ENCODE results near the gene PPP1R37.

DNA sequence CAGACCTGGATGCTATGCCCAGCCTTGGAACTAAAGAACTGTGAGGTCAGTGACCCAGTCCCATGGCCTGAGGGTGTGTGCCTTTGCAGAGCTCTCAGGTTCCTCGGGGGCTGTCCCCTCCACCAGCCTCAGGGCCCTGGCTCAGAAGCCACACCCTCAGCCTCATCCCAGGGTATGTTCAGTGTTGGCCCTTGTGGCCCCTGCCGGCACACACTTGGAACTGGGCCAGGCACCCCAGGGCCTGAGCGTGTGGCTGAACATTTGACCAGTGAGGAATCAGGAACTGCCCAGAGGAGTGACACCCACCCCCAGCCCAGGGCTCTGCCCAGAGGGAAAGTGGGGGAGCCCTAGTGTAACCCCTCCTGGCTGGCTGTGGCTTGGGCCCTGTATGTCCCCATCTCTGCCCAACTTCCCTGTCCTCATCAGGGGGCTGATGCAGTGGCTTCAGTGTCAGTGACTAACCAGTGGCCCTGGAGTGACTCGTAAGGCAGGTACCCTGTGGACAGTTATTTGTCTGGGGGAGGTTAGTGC, 57.8 kb downstream of the PPP1R37 start:
- no peak for TF ChIP-seq EZH2phosphoT487 (IDR thresholded peaks at IDR 0.05; ENCODE audit: borderline replicate concordance, low read length)
- TF ChIP-seq, protein P1, sequence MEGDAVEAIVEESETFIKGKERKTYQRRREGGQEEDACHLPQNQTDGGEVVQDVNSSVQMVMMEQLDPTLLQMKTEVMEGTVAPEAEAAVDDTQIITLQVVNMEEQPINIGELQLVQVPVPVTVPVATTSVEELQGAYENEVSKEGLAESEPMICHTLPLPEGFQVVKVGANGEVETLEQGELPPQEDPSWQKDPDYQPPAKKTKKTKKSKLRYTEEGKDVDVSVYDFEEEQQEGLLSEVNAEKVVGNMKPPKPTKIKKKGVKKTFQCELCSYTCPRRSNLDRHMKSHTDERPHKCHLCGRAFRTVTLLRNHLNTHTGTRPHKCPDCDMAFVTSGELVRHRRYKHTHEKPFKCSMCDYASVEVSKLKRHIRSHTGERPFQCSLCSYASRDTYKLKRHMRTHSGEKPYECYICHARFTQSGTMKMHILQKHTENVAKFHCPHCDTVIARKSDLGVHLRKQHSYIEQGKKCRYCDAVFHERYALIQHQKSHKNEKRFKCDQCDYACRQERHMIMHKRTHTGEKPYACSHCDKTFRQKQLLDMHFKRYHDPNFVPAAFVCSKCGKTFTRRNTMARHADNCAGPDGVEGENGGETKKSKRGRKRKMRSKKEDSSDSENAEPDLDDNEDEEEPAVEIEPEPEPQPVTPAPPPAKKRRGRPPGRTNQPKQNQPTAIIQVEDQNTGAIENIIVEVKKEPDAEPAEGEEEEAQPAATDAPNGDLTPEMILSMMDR (conservative IDR thresholded peaks at IDR 0.05; ENCODE audit: low read depth, low read length), result no peak
- no peak for TF ChIP-seq EZH2 (IDR thresholded peaks at IDR 0.05; ENCODE audit: low read length, unreplicated experiment)

Measured in PC-3 (cell line).